ENCODE measurements around the gene NTSR1.

The NTSR1 gene

GRCh38 chr20:62752671-62753501 is 44.2 kb downstream of the NTSR1 start:
- in situ Hi-C loops (cut with HindIII; ENCODE audit: low sequenced_read_pairs), result no loop called here

GRCh38 chr20:62753626-62754025 is 45.0 kb downstream of the NTSR1 start:
- in situ Hi-C loops (cut with HindIII; ENCODE audit: low sequenced_read_pairs), result no loop called here

DNA sequence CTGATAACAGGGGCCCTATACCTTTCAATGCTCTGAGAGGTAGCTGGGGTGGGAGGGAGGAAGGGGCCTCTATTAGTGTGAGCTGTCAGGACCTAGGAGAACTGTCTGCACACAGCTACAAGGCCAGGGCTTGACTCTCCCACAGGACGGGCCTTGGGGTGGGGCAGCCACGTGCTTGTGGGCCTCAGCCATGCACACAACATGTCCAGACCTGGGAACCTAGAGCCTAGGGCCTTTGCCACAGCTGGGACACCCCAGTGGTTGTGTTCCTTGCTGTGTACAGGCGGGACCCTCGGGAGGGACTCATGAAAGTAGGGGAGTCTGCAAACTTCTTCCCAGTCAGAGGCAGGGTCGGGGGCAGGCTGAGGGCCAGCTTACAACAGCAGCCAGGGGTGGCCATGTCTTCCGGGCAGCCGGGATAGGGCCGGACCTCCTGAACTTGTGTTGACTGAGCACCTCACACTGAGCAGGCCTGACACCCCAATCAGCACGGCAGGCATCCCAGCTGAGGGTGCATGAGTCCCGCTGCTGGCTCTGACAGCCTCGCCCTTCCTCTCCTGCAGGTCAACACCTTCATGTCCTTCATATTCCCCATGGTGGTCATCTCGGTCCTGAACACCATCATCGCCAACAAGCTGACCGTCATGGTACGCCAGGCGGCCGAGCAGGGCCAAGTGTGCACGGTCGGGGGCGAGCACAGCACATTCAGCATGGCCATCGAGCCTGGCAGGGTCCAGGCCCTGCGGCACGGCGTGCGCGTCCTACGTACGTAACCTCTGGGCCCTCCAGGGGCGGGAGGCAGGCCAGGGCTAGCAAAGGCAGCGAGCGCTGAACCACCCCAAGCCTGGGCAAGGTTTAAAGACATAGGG is 45.7 kb downstream of the NTSR1 start:
- in situ Hi-C loops (cut with HindIII; ENCODE audit: low sequenced_read_pairs), result no loop called here

- in situ Hi-C loops (cut with HindIII; ENCODE audit: low sequenced_read_pairs), result no loop called here
Measured at GRCh38 chr20:62754991-62755356, 46.3 kb downstream of the NTSR1 start.

GRCh38 chr20:62755817-62756724 is 47.4 kb downstream of the NTSR1 start:
- in situ Hi-C loops (cut with HindIII; ENCODE audit: low sequenced_read_pairs), result no loop called here

DNA sequence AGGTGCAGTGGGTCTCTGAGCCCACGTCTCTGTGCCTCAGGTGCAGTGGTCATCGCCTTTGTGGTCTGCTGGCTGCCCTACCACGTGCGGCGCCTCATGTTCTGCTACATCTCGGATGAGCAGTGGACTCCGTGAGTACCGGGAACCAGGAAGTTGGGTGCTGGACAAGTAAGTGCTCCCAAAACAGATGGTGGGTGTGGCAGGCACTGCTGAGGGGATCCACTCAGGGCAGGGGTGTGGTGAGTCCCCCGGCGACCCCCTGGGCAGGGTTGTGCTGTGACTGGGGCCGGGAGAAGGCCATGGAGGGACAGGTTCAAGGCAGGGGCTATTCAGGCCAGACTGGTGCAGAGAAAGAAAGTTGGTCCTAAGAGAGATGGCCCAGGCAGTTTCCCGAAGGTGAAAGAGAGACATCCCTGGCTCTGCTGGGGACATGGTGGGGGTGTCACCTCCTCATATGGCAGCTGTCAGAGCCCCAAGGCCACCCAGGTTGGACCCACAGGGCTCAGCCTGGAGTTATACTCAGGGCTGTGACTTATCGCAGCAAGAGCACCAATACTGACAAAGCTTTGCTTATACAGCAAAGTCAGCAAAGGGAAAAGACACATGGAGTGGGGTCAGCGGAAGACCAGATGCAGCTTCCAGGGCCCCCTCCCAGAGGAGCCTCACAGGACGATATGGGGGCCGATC is 49.7 kb downstream of the NTSR1 start:
- in situ Hi-C loops (cut with HindIII; ENCODE audit: low sequenced_read_pairs), result no loop called here

GRCh38 chr20:62759981-62760431 is 51.4 kb downstream of the NTSR1 start:
- in situ Hi-C loops (cut with HindIII; ENCODE audit: low sequenced_read_pairs), result no loop called here

- in situ Hi-C loops (cut with HindIII; ENCODE audit: low sequenced_read_pairs), result no loop called here
Measured at GRCh38 chr20:62760471-62760855, 51.8 kb downstream of the NTSR1 start.

GRCh38 chr20:62760856-62761758 is 52.5 kb downstream of the NTSR1 start:
- in situ Hi-C loops (cut with HindIII; ENCODE audit: low sequenced_read_pairs), result no loop called here

- in situ Hi-C loops (cut with HindIII; ENCODE audit: low sequenced_read_pairs), result no loop called here
Measured at GRCh38 chr20:62761759-62762131, 53.1 kb downstream of the NTSR1 start.

DNA sequence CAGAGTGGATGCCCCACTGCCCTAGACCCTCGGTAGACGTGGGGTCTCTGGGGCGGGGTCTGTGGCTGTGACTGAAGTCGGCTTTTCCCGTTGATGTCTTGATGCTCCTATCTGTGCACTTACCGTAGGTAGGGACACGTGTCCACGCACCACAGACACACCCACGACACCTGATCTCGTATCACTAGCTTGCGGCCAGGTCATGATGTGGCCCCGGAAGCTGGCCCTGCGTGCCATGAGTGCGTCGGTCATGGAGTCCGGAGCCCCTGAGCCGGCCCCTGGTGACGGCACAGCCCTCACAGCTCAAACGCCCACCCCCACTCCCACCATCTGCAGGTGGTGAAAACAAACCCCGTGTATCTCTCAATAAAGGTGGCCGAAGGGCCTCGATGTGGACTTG is 53.7 kb downstream of the NTSR1 start:
- in situ Hi-C loops (cut with HindIII; ENCODE audit: low sequenced_read_pairs), result no loop called here

GRCh38 chr20:62762801-62763368 is 54.2 kb downstream of the NTSR1 start:
- in situ Hi-C loops (cut with HindIII; ENCODE audit: low sequenced_read_pairs), result no loop called here

DNA sequence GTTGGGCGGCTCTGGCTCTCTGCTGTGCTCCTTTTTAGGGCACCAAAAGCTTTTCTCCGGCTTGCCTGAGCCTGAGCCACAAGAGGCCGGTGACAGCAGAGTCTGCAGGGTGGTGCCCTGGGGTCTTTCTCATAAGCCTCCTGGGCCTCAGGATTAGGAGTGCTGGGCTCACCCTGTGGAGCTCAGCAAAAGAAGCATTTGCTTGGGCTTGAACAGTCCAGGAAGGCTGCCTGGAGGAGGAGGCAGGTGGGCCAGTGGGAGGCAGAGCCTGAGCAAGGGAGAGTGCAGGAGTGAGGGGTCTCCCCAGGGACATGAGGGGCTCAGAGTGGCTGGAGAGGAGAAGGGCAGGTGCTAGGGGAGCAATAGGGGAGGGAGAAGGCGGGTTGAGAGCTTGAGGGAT is 54.8 kb downstream of the NTSR1 start:
- in situ Hi-C loops (cut with HindIII; ENCODE audit: low sequenced_read_pairs), result no loop called here

DNA sequence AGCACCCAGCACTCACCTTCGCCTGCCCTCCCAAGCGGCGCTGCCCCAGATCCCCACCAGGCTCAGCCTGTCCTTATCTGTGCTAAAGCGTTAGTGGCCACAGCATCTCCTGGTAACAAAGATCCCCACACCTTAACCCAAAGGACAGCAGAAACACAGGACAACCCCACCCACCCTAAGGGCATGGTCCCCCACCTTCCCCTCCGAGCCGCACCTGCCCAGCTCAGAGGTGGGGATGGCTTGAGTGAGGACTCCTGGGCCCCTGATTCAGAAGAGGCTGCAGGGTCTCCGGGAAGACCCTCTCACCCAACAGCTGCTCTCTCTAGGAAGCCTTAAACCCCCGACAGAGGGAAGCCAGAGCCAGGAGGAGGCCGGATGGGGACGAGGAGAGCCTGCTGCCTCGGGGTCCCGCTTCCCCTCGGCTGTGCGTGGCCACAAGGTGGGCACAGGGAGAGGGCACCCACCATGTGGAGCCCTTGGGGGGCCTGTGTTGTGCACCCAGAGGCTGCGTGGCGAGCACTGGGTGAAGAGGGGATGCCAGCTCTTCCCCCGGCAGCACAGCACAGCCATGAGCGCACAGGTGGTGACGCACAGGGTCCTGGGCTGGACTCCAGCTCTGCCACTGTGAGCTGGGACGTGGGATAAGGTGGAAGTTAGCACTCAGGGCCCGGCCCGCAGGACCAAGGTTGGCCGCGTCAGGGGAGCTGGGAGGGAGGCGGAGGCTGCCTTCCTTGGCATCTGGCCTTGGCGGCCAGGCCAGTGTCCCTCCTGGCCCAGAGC is 55.7 kb downstream of the NTSR1 start:
- in situ Hi-C loops (cut with HindIII; ENCODE audit: low sequenced_read_pairs), result no loop called here

DNA sequence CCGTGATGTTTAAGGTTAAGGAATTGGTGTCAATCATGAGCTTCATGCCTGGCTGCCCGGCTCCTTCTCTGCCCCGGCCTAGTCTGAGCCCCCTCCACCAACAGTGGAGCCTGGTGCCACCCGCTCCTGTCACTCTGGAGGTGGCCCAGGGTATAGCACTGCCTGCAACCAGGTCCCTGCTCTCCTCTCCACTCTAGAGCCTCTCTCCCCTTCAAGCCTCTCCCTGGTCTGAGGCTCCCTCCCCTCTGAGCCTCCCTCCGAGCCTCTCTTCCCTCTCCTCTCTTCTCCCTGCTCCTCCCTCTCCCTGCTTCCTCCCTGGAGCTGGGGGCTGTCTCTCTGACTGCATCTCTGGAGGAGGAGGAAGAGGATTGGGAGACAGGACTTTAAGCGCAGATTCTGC is 56.4 kb downstream of the NTSR1 start:
- in situ Hi-C loops (cut with HindIII; ENCODE audit: low sequenced_read_pairs), result no loop called here

- in situ Hi-C loops (cut with HindIII; ENCODE audit: low sequenced_read_pairs), result no loop called here
Measured at GRCh38 chr20:62765432-62766070, 56.9 kb downstream of the NTSR1 start.

GRCh38 chr20:62766071-62766450 is 57.4 kb downstream of the NTSR1 start:
- in situ Hi-C loops (cut with HindIII; ENCODE audit: low sequenced_read_pairs), result no loop called here

- in situ Hi-C loops (cut with HindIII; ENCODE audit: low sequenced_read_pairs), result no loop called here
Measured at GRCh38 chr20:62766716-62767115, 58.1 kb downstream of the NTSR1 start.
